Measurements from ENCODE around the gene POC1A.
"Not testable (repeated sequence)": the region's sequence is repeated elsewhere in the genome, so short reads cannot be mapped to it uniquely, and the experiment has no call there.

Gene POC1A

GRCh38 chr3:52043750-52044149 lies 110.5 kb downstream of the POC1A start:
- peak overlapping the region in 5 of 21 experiments; percentile 19 to 94 (median 53) for H3K27ac ChIP-seq
- no peak overlapping the region for H3K4me3 ChIP-seq

- not testable (repeated sequence) for H3K4me3 ChIP-seq, H3K27ac ChIP-seq
These were observed 111.2 kb downstream of the POC1A start for GRCh38 chr3:52043039-52043438.

DNA sequence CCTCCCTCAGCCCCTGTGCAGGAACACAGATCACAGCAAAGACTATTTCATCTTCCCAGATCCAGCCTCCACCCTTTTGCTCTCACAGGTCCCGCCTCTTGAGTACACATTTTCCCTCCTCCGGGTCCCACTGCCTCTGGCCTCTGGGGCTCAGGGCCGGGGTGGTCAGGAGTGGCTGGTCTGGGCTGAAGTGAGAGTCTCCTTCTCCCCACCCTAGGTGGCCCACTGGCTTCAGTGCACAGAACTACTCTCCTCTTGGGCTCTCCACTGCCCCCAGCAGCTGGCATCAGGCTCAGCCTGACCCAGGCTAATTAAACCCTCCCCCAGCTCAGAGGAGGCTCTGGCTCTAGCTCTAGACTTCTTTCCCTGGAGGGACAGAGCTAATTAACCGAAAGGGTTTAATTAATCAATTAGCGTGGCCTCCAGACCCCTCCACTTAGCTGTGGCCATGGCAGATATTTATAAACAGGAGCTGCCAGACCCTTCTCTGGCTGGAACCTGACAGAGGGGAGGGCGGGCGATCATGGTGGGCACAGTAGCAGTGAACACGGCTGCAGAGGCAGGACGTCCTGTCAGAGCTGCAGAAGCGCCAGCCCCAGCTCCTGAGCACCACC lies 113.0 kb downstream of the POC1A start:
- H3K27ac ChIP-seq = peak overlapping the region in 4 of 21 experiments; percentile 8 to 56 (median 46)

DNA sequence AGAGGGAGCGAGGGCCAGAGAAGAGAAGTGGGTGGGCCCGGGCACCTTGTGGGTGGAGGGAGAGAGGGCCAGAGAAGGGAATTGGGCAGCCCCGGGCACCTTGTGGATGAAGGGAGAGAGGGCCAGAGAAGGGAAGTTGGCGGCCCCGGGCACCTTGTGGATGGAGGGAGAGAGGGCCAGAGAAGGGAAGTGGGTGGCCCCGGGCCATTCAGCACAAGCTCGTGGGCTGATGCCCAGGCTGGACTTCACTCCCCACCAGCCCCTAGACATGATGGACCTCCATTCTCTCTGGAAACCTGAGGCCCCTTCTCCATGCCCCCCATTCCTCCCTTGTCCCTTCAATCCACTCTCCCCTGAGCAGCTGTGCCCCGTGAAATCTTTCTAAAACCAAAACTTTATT lies 113.6 kb downstream of the POC1A start:
- Histone ChIP-seq H3K27ac (peak overlapping the region in 6 of 21 experiments; percentile 4 to 56 (median 36)), H3K4me3 (no peak overlapping the region)

More for the DNA sequence above, 113.0 kb downstream of the POC1A start:
- H3K4me3 ChIP-seq = no peak overlapping the region

GRCh38 chr3:52039846-52040245 lies 114.4 kb downstream of the POC1A start:
- no peak overlapping the region for H3K4me3 ChIP-seq
- H3K27ac ChIP-seq = peak overlapping the region in 6 of 21 experiments; percentile 7 to 70 (median 41)

DNA sequence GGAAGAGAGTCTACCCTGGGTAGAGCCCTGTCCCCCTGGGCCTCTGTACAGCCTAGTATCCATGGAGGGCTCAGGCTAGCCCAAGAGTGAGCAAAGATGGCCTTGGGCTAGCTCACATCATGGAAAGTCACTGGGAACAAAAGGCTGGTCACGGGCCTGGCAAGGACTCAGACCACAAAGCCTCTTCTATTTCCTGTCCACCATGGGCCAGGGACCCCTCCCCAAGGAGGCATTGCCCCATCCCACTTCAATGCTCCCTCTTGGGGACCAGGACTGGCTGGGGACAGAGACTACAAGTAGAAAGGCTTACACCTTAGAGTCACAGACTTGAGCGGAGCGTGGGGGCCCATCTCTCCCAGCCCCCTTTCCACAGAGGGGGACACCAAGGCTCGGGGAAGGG lies 114.8 kb downstream of the POC1A start:
- Histone ChIP-seq H3K4me3 (no peak overlapping the region), H3K27ac (peak overlapping the region in 5 of 21 experiments; percentile 9 to 70 (median 44))

DNA sequence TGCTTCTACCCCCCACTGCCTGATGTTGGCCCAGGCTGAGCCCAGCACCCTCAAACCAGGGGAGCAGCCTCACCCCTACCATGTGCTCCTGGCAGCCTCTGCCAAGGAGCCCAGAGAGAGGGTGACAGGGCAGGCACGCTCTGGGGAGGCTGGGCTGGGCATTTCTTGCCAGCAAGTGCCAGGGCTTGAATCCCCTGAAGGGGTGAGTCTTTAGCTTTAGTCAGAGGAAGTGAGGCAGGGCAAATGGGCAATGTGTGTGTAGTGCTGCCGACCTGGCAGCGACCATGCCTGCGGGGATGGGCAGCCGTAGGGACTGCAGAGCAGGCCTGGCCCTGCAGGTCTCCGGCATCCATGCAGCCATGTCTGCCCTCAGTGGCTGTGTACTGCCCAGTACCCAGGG lies 116.0 kb downstream of the POC1A start:
- Histone ChIP-seq H3K27ac (peak overlapping the region in 1 of 21 experiments; percentile 3), H3K4me3 (no peak overlapping the region)

DNA sequence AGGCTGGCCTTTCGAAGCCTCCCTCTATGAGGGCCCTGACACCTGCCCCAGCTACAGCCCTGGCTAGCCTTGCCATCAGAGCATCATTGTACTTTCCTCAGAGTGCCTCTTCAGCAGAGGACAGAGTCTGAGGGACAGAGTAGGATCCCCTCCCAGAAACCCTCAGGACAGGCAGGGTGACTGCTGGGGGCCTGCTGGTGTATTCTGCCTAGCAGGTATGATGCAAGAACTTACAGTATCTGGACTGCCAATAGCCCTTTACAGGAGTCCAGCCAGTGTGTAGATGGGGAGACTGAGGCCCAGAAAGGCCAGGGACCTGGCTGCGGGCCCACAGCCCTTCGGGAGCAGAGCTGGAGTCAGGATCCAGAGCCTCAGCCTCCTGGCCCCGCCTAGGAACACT lies 116.9 kb downstream of the POC1A start:
- no peak overlapping the region for H3K4me3 ChIP-seq
- H3K27ac ChIP-seq = no peak overlapping the region

- Histone ChIP-seq H3K4me3 (no peak overlapping the region), H3K27ac (no peak overlapping the region)
These were observed 117.4 kb downstream of the POC1A start for GRCh38 chr3:52036829-52037228.

- Histone ChIP-seq H3K27ac (no peak overlapping the region), H3K4me3 (no peak overlapping the region)
These were observed 118.0 kb downstream of the POC1A start for GRCh38 chr3:52036222-52036694.

- H3K27ac ChIP-seq = no peak overlapping the region
- H3K4me3 ChIP-seq = no peak overlapping the region
These were observed 119.6 kb downstream of the POC1A start for GRCh38 chr3:52034651-52035050.

DNA sequence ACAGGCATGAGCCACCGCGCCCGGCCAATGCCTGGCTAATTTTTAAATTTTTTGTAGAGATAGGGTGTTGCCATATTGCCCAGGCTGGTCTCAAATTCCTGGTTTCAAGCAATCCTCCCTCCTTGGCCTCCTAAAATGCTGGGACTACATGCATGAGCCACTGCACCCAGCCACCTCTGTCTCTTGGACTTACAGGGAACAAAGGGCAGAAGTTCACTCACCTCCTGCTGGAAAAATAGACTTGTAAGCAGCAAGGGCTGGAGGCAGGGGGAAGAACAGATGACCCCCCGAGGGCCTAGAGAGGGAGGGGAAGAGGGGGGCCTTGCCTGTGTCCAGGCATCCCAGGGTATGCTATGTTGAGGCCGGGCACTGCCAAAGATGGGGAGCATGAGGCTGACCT lies 120.0 kb downstream of the POC1A start:
- Histone ChIP-seq H3K27ac (no peak overlapping the region), H3K4me3 (no peak overlapping the region)

GRCh38 chr3:52033748-52034147 lies 120.5 kb downstream of the POC1A start:
- not testable (repeated sequence) for H3K4me3 ChIP-seq, H3K27ac ChIP-seq

- Histone ChIP-seq H3K4me3 (no peak overlapping the region), H3K27ac (no peak overlapping the region)
These were observed 121.4 kb downstream of the POC1A start for GRCh38 chr3:52032702-52033408.

DNA sequence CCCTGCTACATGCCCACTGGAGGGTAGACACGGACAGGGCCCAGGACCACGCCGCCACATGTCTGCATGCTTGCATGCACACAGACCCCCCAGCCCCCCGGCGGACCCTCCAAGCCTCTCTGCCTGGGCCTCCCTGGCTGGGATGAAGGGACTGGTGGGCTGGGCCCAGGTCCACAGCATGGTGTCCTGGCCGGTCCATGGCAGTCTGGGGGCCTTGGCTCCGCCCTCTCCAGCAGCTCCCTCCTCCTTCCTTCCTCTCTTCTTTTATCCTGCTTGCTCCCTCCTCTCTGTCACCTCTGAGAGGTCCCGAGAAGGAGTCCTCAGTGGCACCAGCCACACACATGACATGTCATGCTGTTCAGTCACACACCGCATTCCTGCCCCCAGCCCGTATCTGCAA lies 122.3 kb downstream of the POC1A start:
- Histone ChIP-seq H3K4me3 (no peak overlapping the region), H3K27ac (no peak overlapping the region)

- Histone ChIP-seq H3K4me3 (no peak overlapping the region), H3K27ac (peak overlapping the region in 1 of 21 experiments; percentile 30)
These were observed 123.4 kb downstream of the POC1A start for GRCh38 chr3:52030714-52031310.

DNA sequence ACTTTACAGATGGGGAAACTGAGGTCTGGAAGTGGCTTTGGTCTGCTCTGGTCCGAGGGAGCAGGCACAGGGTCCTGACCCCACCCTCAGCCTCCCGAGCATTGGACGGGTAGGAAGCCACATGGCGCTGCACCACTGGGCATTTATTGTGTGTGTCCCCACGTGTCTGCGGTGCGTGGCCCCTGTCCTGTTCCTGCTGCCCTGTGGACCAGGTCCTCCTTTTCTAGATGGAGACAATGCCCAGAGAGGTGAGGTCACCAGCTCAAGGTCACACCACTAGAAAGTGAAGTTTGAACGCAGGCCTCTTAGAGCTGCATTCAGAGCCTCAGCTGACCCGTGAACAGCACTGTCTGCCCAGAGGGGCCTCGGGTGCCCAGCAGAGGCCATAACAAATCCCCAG lies 124.7 kb downstream of the POC1A start:
- Histone ChIP-seq H3K4me3 (no peak overlapping the region), H3K27ac (no peak overlapping the region)

GRCh38 chr3:52029053-52029452 lies 125.2 kb downstream of the POC1A start:
- Histone ChIP-seq H3K4me3 (no peak overlapping the region), H3K27ac (no peak overlapping the region)

- no peak overlapping the region for H3K4me3 ChIP-seq
- H3K27ac ChIP-seq = no peak overlapping the region
These were observed 125.7 kb downstream of the POC1A start for GRCh38 chr3:52028572-52028971.

DNA sequence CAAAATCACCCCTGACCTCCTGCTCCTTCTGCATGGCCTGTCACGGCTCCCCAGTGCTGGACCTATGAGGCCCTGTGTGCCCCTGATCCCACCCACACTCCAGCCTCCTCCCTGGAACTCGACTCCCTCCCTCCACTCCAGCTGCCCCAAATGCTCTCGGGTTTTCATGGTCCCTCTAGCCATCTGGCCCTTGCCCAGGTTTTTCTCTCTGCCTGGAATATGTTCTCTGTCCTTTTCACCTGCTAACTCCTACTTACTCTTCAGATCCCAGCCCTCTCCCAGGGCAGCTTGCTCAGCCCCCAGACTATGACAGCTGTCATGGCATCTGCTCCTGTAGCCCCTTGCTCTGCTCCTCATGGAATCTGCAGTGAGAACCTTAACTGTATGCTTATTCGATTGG lies 128.2 kb downstream of the POC1A start:
- H3K27ac ChIP-seq = no peak overlapping the region
- H3K4me3 ChIP-seq = no peak overlapping the region

DNA sequence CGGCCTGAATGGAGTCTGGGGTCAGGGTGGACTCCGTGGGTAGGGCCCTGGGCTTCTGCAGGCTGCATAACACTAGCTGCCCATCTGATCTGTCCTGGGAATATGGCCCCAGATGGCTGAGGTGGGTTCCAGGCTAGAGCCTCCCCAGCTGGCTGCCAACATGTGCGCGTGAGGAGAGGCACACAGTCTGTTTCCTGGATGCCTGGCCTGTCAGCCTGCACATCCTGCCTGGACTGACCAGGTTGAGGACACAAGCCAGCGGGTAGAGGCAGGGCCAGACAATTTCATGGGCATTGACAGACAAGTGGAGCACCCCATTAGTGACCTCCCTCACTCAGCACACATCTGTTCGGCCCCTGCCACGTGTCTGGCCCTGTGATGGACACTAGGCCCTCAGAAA lies 128.8 kb downstream of the POC1A start:
- Histone ChIP-seq H3K27ac (no peak overlapping the region), H3K4me3 (no peak overlapping the region)

Measured in skin epidermis (tissue), 12 donors.